HG02678 (cell line): ENCODE data around the gene RNF4.

ENCODE experiments used
- ATAC-seq: cut with Tn5 transposase; IDR thresholded peaks from one replicate; pipeline ENCODE4 v1.9.1; 2021; ENCODE audit warnings: mild to moderate bottlenecking, moderate library complexity; ENCODE audit not compliant: unreplicated experiment

RNF4 gene

GRCh38 chr4:2437475-2438215 is 31.3 kb upstream of the RNF4 start:
- ATAC-seq: no peak

- no peak for ATAC-seq
These were observed 29.8 kb upstream of the RNF4 start for GRCh38 chr4:2438822-2439718.

GRCh38 chr4:2441393-2442174 is 27.3 kb upstream of the RNF4 start:
- ATAC-seq: peak; percentile 84

GRCh38 chr4:2442175-2442993 is 26.5 kb upstream of the RNF4 start:
- ATAC-seq: no peak

- ATAC-seq: no peak
These were observed 25.7 kb upstream of the RNF4 start for GRCh38 chr4:2443061-2443730.

- no peak for ATAC-seq
These were observed 24.8 kb upstream of the RNF4 start for GRCh38 chr4:2443956-2444740.

GRCh38 chr4:2445130-2445529 is 23.8 kb upstream of the RNF4 start:
- ATAC-seq: no peak

- ATAC-seq: no peak
These were observed 23.3 kb upstream of the RNF4 start for GRCh38 chr4:2445571-2445970.

GRCh38 chr4:2446656-2447564 is 22.0 kb upstream of the RNF4 start:
- ATAC-seq: no peak

- ATAC-seq: no peak
These were observed 20.3 kb upstream of the RNF4 start for GRCh38 chr4:2448589-2448988.

GRCh38 chr4:2449051-2449450 is 19.9 kb upstream of the RNF4 start:
- ATAC-seq: no peak

- ATAC-seq: no peak
These were observed 19.2 kb upstream of the RNF4 start for GRCh38 chr4:2449511-2450392.

GRCh38 chr4:2450394-2451035 is 18.4 kb upstream of the RNF4 start:
- no peak for ATAC-seq

- no peak for ATAC-seq
These were observed 17.8 kb upstream of the RNF4 start for GRCh38 chr4:2451036-2451520.

GRCh38 chr4:2451821-2452785 is 16.8 kb upstream of the RNF4 start:
- ATAC-seq: no peak
